ENCODE data around the gene SCGN.
A peak's percentile ranks its signal among the peaks of the same experiment; 100 is the strongest.

The SCGN gene, protein sequence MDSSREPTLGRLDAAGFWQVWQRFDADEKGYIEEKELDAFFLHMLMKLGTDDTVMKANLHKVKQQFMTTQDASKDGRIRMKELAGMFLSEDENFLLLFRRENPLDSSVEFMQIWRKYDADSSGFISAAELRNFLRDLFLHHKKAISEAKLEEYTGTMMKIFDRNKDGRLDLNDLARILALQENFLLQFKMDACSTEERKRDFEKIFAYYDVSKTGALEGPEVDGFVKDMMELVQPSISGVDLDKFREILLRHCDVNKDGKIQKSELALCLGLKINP

DNA sequence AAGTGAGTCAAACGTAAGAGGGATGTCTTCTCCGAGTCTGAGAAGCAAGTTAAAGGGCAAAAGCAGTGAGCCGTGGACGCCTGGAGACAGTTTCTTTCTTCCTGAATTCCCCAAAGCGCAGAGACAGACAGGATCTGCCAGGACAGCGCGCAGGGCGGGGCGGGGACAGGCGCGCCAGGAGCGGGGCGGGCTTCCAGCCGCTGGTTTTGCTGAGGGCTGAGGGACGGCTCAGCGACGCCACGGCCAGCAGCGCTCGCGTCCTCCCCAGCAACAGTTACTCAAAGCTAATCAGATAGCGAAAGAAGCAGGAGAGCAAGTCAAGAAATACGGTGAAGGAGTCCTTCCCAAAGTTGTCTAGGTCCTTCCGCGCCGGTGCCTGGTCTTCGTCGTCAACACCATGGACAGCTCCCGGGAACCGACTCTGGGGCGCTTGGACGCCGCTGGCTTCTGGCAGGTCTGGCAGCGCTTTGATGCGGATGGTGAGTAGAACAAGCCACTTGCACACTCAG, at the start of gene SCGN:
Gene SCGN, plus strand, starts transcription at position 209 of the 509 bp plus-strand sequence. Its CDS starts 189 bp downstream, at position 398.
- no peak within 1 kb of the TSS for H3K27ac ChIP-seq (ENCODE audit: low read depth, low read length)
- no peaks in the 10 kb centered on the region for H3K27me3 ChIP-seq (ENCODE audit: control insufficient read depth, insufficient read depth, low read length)
- no peak within 1 kb of the TSS for H3K9ac ChIP-seq (ENCODE audit: low read length)
- H3K4me1 ChIP-seq (ENCODE audit: control insufficient read depth, insufficient read depth, low read length) = no peaks in the 10 kb centered on the region
- H3K36me3 ChIP-seq (ENCODE audit: control insufficient read depth, insufficient read depth, low read length) = no peaks in the 10 kb centered on the region
- peak within 1 kb of the TSS; percentile 37 for H3K4me3 ChIP-seq (ENCODE audit: low read length)

DNA sequence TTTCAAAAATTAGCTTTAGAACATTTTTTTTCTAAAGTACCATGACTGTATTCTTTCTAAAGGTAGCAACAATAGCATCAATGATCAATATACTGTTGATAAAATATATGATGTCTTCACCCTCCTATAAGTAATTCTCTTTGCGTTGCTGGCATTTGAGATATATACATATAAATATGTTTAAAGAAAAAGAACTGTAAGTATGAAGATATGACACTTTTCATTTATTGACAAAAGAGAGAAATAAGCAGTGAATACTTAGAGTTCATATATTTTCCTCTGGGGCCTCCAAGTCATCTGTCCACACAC, 49.4 kb upstream of the SCGN start:
- H3K27me3 ChIP-seq (ENCODE audit: control insufficient read depth, insufficient read depth, low read length) = no peaks in the 10 kb centered on the region
- no peak overlapping the region for H3K27ac ChIP-seq (ENCODE audit: low read depth, low read length)
- H3K4me1 ChIP-seq (ENCODE audit: control insufficient read depth, insufficient read depth, low read length) = no peaks in the 10 kb centered on the region
- no peak overlapping the region for H3K9ac ChIP-seq (ENCODE audit: low read length)
- no peak overlapping the region for H3K4me3 ChIP-seq (ENCODE audit: low read length)
- peaks cover 4% of the 10 kb centered on the region for H3K36me3 ChIP-seq (ENCODE audit: control insufficient read depth, insufficient read depth, low read length)

DNA sequence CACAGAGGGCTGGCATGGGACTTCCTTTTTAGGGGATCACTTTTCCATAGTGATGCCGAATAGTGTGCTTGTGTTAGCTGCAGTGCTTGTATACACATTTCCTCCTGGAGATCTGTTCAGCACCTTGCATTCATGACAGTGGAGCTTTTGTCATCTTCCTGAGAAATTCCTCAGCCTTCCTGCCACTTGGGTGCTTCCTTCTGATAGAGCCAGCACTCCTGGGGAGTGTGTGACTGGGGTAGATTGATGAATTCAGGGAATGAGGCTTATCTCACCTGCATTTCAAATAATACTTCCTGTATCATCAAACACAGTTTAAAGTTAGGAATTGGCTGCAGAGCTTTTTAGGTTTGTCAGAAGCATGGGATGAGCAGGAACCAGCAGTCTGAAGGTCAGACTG, 48.8 kb upstream of the SCGN start:
- no peak overlapping the region for H3K9ac ChIP-seq (ENCODE audit: low read length)
- H3K4me3 ChIP-seq (ENCODE audit: low read length) = no peak overlapping the region
- H3K27ac ChIP-seq (ENCODE audit: low read depth, low read length) = no peak overlapping the region
- no peaks in the 10 kb centered on the region for H3K4me1 ChIP-seq (ENCODE audit: control insufficient read depth, insufficient read depth, low read length)
- H3K36me3 ChIP-seq (ENCODE audit: control insufficient read depth, insufficient read depth, low read length) = peaks cover 4% of the 10 kb centered on the region
- no peaks in the 10 kb centered on the region for H3K27me3 ChIP-seq (ENCODE audit: control insufficient read depth, insufficient read depth, low read length)

DNA sequence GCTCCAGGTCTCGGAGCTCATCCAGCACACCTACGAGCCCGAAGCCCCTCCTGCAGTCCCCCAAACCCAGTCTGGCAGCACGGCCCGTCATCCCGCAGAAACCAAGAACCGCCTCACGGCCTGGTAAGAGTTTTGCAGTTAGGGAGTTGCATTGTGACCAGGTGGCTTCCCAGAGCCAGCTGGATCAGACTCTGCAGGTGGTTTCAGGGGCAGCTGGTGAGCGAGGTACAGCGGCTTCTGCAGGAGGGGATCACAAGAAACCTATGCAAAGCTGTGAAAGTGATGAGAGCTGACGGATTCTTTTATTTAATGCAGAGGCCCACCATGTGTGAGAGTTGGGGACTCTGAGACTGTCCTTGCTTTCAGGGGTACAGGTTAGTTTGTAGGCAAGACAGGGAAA, 45.9 kb upstream of the SCGN start:
- H3K9ac ChIP-seq (ENCODE audit: low read length) = no peak overlapping the region
- H3K36me3 ChIP-seq (ENCODE audit: control insufficient read depth, insufficient read depth, low read length) = peaks cover 4% of the 10 kb centered on the region
- no peaks in the 10 kb centered on the region for H3K4me1 ChIP-seq (ENCODE audit: control insufficient read depth, insufficient read depth, low read length)
- no peak overlapping the region for H3K4me3 ChIP-seq (ENCODE audit: low read length)
- H3K27me3 ChIP-seq (ENCODE audit: control insufficient read depth, insufficient read depth, low read length) = no peaks in the 10 kb centered on the region
- no peak overlapping the region for H3K27ac ChIP-seq (ENCODE audit: low read depth, low read length)

DNA sequence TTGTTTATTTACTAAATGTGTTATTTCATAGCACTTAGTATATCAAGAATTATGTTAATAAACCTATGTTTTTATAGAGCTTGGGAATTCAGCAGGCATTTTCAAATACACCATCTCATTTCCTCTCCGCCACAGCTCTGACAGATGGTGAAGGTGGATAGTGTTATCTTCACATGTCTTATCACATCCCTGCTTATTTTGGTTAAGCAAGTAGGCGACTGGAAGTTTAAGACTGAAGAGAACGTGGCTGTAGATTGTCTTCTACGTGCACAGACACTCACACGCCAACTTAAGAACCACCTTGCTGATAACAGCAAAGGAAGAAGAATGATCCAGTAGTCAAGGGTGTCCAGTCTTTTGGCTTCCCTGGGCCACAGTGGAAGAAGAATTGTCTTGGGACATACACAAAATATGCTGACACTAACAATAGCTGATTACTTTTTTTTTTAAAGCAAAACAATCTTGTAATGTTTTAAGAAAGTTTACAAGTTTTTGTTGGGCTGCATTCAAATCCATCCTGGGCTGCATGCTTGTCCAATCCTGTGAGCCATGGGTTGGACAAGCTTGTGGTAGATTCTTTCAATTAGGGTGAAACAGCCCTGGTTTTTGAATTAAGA, 43.3 kb upstream of the SCGN start:
- Histone ChIP-seq H3K4me1 (ENCODE audit: control insufficient read depth, insufficient read depth, low read length) (no peaks in the 10 kb centered on the region), H3K9ac (ENCODE audit: low read length) (no peak overlapping the region), H3K4me3 (ENCODE audit: low read length) (no peak overlapping the region), H3K27ac (ENCODE audit: low read depth, low read length) (no peak overlapping the region), H3K36me3 (ENCODE audit: control insufficient read depth, insufficient read depth, low read length) (peaks cover 4% of the 10 kb centered on the region), H3K27me3 (ENCODE audit: control insufficient read depth, insufficient read depth, low read length) (no peaks in the 10 kb centered on the region)

DNA sequence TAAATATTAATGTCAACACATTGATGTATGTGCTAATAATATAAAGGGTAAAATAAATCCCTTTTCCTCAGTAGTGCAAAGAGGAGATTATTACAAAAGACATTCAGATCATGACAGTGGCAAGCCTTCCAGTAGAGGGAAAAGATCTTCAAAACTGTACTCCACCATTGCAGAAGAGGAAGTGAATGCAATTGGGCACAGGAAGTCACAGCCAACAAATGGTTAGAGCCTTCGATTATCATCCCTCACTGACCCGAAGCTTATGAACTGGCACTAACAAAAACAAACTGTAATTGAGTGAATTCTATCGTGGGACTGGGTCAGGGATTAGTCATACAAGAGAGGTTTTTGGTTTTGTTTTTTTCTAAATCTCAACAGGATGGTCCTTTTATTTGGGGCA, 39.3 kb upstream of the SCGN start:
- Histone ChIP-seq H3K36me3 (ENCODE audit: control insufficient read depth, insufficient read depth, low read length) (no peaks in the 10 kb centered on the region), H3K27ac (ENCODE audit: low read depth, low read length) (no peak overlapping the region), H3K4me1 (ENCODE audit: control insufficient read depth, insufficient read depth, low read length) (no peaks in the 10 kb centered on the region), H3K27me3 (ENCODE audit: control insufficient read depth, insufficient read depth, low read length) (no peaks in the 10 kb centered on the region), H3K4me3 (ENCODE audit: low read length) (no peak overlapping the region), H3K9ac (ENCODE audit: low read length) (no peak overlapping the region)

DNA sequence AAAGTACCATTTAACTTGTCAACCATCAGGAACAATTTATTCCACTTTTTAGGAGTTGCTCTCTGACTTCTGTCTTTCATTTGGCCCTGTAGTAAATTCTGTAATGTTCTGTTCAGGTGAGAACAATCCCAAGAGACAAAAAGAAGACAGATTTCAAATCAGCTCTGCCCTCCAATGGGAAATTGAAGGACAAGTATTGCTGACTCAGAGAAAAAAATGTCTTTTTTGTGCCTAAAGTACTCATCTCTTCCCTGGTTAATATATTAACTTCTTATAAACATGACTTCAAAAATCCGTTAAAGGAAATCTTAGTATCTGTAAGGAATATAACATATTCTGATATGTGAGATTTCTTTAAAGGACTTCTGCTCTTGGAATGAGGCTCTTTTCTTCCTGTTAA, 38.6 kb upstream of the SCGN start:
- H3K9ac ChIP-seq (ENCODE audit: low read length) = no peak overlapping the region
- H3K4me3 ChIP-seq (ENCODE audit: low read length) = no peak overlapping the region
- no peak overlapping the region for H3K27ac ChIP-seq (ENCODE audit: low read depth, low read length)
- H3K4me1 ChIP-seq (ENCODE audit: control insufficient read depth, insufficient read depth, low read length) = no peaks in the 10 kb centered on the region
- no peaks in the 10 kb centered on the region for H3K27me3 ChIP-seq (ENCODE audit: control insufficient read depth, insufficient read depth, low read length)
- H3K36me3 ChIP-seq (ENCODE audit: control insufficient read depth, insufficient read depth, low read length) = no peaks in the 10 kb centered on the region

DNA sequence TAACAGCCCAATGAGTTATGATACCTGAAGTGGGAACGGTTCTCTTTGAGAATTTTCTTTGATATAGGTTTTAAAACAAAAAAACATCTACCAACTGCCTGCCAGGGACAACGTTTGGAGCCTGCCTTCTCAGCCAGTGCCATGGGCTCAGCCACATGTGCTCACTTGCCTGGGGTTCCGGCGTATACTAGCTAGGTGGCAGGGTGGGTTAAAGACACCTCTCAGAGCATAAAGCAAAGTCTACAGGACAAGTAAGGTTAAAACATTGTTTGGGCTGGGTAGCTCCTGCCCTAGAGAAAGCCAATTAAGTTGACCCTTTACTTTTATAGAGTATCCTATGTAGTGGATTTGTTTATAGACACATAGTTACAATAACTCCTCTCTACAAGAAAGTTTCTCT, 38.0 kb upstream of the SCGN start:
- H3K9ac ChIP-seq (ENCODE audit: low read length) = no peak overlapping the region
- no peaks in the 10 kb centered on the region for H3K27me3 ChIP-seq (ENCODE audit: control insufficient read depth, insufficient read depth, low read length)
- no peak overlapping the region for H3K27ac ChIP-seq (ENCODE audit: low read depth, low read length)
- no peak overlapping the region for H3K4me3 ChIP-seq (ENCODE audit: low read length)
- H3K4me1 ChIP-seq (ENCODE audit: control insufficient read depth, insufficient read depth, low read length) = no peaks in the 10 kb centered on the region
- no peaks in the 10 kb centered on the region for H3K36me3 ChIP-seq (ENCODE audit: control insufficient read depth, insufficient read depth, low read length)

DNA sequence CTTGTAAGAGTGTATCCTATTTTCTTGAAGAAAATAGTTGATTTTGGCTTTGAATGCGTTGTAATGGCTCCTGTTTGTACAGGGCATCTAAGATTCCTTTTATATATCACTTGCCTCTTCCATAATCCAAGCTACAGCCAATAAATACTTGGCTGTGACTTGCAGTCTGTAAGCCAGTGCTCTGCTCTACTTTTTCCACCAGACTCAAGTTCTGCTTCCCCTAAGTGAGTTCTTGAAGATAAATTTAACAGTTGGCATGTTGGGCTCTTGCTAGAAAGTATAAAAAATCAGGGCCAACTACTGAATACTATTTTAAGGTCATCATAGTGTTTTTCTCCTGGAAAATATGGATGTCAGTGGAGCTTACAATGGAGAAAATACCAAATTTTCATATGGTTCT, 36.5 kb upstream of the SCGN start:
- no peaks in the 10 kb centered on the region for H3K27me3 ChIP-seq (ENCODE audit: control insufficient read depth, insufficient read depth, low read length)
- no peak overlapping the region for H3K9ac ChIP-seq (ENCODE audit: low read length)
- H3K27ac ChIP-seq (ENCODE audit: low read depth, low read length) = no peak overlapping the region
- H3K36me3 ChIP-seq (ENCODE audit: control insufficient read depth, insufficient read depth, low read length) = no peaks in the 10 kb centered on the region
- H3K4me3 ChIP-seq (ENCODE audit: low read length) = no peak overlapping the region
- H3K4me1 ChIP-seq (ENCODE audit: control insufficient read depth, insufficient read depth, low read length) = no peaks in the 10 kb centered on the region

DNA sequence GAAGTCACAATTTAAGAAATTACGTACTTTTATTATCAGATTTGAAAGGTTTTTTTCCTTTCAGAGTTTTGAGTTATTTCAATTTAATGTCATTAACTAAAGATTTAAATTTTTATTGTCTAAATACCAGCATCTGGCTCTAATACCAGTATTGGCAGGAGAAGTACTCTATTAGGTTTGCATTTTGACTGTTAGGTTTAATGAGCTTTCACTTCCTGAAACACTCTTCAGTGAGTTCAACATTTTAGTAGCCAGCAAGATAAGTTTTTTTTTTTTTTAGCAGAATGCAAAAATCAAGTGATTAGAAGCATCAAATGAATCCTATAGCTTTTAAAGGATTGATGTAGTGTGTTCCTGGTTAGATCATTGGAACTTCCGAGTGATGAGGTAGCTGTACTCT, 34.0 kb upstream of the SCGN start:
- H3K36me3 ChIP-seq (ENCODE audit: control insufficient read depth, insufficient read depth, low read length) = no peaks in the 10 kb centered on the region
- H3K4me3 ChIP-seq (ENCODE audit: low read length) = no peak overlapping the region
- H3K9ac ChIP-seq (ENCODE audit: low read length) = no peak overlapping the region
- H3K27ac ChIP-seq (ENCODE audit: low read depth, low read length) = no peak overlapping the region
- H3K27me3 ChIP-seq (ENCODE audit: control insufficient read depth, insufficient read depth, low read length) = no peaks in the 10 kb centered on the region
- no peaks in the 10 kb centered on the region for H3K4me1 ChIP-seq (ENCODE audit: control insufficient read depth, insufficient read depth, low read length)

DNA sequence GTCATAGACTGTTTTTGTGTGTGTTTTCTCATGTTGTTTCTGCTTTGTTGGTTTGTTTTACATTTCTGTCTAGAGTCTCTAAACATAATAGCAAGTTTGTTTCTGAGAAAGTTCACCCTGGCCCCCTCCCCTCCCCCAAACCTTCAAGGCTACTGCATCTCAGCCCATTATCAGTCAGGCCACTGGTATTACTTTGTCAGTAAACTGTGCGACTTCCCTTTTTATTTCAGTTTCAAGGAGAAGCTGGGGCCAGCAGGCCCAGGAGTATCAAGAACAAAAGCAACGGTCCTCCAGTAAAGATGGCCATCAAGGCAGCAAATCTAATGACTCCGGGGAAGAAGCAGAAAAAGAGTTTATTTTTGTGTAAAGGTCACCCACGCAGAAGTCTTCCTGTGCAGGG, 32.8 kb upstream of the SCGN start:
- H3K4me3 ChIP-seq (ENCODE audit: low read length) = no peak overlapping the region
- no peaks in the 10 kb centered on the region for H3K36me3 ChIP-seq (ENCODE audit: control insufficient read depth, insufficient read depth, low read length)
- H3K27me3 ChIP-seq (ENCODE audit: control insufficient read depth, insufficient read depth, low read length) = no peaks in the 10 kb centered on the region
- no peak overlapping the region for H3K27ac ChIP-seq (ENCODE audit: low read depth, low read length)
- no peaks in the 10 kb centered on the region for H3K4me1 ChIP-seq (ENCODE audit: control insufficient read depth, insufficient read depth, low read length)
- no peak overlapping the region for H3K9ac ChIP-seq (ENCODE audit: low read length)

DNA sequence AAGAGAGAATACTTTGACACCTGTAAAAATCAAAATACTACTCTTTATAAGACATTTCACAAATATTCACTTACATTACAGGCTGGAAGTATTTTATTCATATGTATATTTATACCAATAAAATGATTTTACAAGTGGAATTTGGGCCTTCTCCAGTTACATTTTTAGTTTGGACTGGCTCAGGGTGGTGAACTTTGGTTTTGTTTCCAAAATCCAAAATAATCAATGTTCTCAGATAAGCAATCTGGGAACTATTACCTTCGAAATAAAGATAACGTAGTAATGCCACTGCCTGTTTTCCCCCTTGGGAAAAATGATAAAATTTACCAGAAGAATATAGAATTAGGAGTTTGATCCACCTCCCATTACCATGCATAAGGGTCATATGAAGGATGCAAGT, 31.6 kb upstream of the SCGN start:
- Histone ChIP-seq H3K27me3 (ENCODE audit: control insufficient read depth, insufficient read depth, low read length) (no peaks in the 10 kb centered on the region), H3K4me1 (ENCODE audit: control insufficient read depth, insufficient read depth, low read length) (no peaks in the 10 kb centered on the region), H3K9ac (ENCODE audit: low read length) (no peak overlapping the region), H3K4me3 (ENCODE audit: low read length) (no peak overlapping the region), H3K36me3 (ENCODE audit: control insufficient read depth, insufficient read depth, low read length) (no peaks in the 10 kb centered on the region), H3K27ac (ENCODE audit: low read depth, low read length) (no peak overlapping the region)

DNA sequence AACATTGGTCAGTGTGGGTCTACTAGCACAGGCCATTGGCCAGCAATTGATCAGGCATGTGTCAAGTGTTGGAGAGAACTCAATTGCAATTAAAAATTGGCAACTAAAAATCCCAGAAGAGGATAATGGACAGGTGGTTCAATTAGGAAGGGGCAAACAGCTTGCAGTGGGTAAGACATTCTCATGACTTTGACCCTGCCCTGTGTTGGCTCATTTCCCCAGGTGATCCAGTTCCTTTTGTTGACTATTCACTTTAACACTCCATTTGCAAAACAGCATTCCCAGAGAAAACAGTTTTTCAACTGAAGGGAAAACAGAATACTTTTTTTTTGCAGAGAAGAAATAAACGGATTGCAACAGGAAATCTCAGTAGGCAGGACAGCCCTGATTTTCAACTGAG, 28.9 kb upstream of the SCGN start:
- Histone ChIP-seq H3K27ac (ENCODE audit: low read depth, low read length) (no peak overlapping the region), H3K36me3 (ENCODE audit: control insufficient read depth, insufficient read depth, low read length) (no peaks in the 10 kb centered on the region), H3K4me3 (ENCODE audit: low read length) (no peak overlapping the region), H3K4me1 (ENCODE audit: control insufficient read depth, insufficient read depth, low read length) (no peaks in the 10 kb centered on the region), H3K27me3 (ENCODE audit: control insufficient read depth, insufficient read depth, low read length) (no peaks in the 10 kb centered on the region), H3K9ac (ENCODE audit: low read length) (no peak overlapping the region)

Data from rectal smooth muscle tissue (tissue), 1 donor.